GM13976 (cell line): ENCODE data around the gene UPP1.
A peak's percentile ranks its signal among the peaks of the same experiment; 100 is the strongest.

Experiments
- DNase-seq: peaks from one replicate; pipeline ENCODE4 v3.0.0; 2012; ENCODE audit warnings: low spot score
- CTCF ChIP-seq: IDR thresholded peaks from 2 replicates; pipeline ENCODE4 v1.5.1; 2012; ENCODE audit warnings: borderline replicate concordance, mild to moderate bottlenecking; ENCODE audit not compliant: insufficient read depth; ENCODE audit errors: extremely low read depth, missing control alignments, control extremely low read depth
- in situ Hi-C: fragments of 300-500 bp; cut with MboI; formaldehyde crosslinking; loops from one replicate; pipeline ENCODE4 v1.12.0; 2022; ENCODE audit warnings: low sequenced_read_pairs, mixed read lengths, inconsistent platforms; ENCODE audit not compliant: unreplicated experiment

Gene UPP1

GRCh38 chr7:48101352-48101751 lies 12.3 kb downstream of the UPP1 start:
- DNase-seq = no peak
- no peak for TF ChIP-seq CTCF
- in situ Hi-C loops = loop anchor here (25.0 kb wide), 1 partner anchor 111 kb away; no protein-coding TSS in a partner anchor

DNA sequence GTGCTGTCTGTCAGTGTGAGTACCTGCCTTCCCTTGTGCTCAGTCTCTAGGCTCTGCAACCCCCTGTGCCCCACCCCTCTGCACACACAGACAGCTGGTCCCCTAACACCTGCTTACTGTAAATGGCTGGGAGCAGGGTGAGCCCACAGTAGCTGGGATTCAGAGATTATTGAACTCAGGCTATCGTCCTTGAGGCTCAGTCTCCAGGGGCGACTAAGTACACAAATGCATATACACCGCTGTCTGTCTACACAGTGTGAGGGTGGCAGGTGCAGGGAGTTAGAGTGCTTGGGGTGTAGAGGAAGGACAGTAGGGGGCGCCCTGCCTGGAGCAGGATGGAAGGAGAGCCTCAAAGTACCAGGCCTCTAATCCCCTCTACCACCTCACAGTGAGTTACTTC lies 12.9 kb downstream of the UPP1 start:
- in situ Hi-C loops = loop anchor here (25.0 kb wide), 1 partner anchor 110 kb away; no protein-coding TSS in a partner anchor
- DNase-seq = no peak
- peak; percentile 18 for TF ChIP-seq CTCF

DNA sequence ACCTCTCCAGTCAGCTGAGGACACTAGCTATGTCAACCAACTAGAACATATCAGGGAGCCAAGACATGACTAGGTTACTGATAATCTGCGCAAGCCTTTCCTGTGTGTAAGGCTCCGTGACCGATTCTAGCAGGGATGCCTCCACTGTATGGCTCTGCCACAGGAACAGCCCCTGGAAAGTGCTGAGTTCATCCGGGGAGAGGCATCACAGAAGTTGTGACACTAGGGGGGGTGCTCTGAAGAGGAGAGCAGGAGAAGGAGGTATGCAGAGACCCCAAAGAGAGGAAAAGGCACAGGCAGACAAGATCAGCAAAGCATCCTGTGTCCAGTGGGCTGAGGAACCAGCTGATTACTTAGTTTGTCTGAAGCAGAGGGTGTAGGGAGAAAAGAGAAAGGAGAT lies 13.5 kb downstream of the UPP1 start:
- in situ Hi-C loops = loop anchor here (25.0 kb wide), 1 partner anchor 110 kb away; no protein-coding TSS in a partner anchor
- DNase-seq = no peak

GRCh38 chr7:48105045-48105444 lies 16.0 kb downstream of the UPP1 start:
- TF ChIP-seq CTCF = no peak
- in situ Hi-C loops = loop anchor here (25.0 kb wide), 1 partner anchor 107 kb away; no protein-coding TSS in a partner anchor
- no peak for DNase-seq

More for the DNA sequence above, 13.5 kb downstream of the UPP1 start:
- TF ChIP-seq CTCF = no peak

- no peak for DNase-seq
- in situ Hi-C loops = loop anchor here (25.0 kb wide), 1 partner anchor 105 kb away; no protein-coding TSS in a partner anchor
- no peak for TF ChIP-seq CTCF
These were observed 18.0 kb downstream of the UPP1 start for GRCh38 chr7:48106906-48107659.

DNA sequence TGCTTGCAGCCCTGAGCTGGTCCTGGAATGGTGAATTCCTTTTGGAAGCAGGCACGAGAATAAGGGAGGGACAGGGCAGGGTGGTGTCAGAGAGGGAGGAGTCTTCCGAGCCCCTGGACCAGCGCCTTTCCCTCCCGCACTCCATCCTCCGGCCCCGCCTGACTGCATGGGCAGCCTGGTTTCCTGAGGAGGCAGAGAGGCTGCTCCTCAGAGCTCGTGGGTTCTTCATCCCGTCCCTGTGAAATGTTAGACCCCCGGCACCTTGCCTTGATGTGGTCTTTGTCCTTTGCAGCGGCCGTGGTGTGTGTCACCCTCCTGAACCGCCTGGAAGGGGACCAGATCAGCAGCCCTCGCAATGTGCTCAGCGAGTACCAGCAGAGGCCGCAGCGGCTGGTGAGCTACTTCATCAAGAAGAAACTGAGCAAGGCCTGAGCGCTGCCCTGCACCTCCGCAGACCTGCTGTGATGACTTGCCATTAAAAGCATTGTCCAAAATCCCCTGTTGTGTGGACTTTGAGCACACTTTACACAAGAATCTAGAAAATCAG lies 18.9 kb downstream of the UPP1 start:
- in situ Hi-C loops = loop anchor here (25.0 kb wide), 1 partner anchor 104 kb away; no protein-coding TSS in a partner anchor
- no peak for TF ChIP-seq CTCF
- DNase-seq = no peak
